ENCODE data around the gene RAB22A.

The RAB22A gene

DNA sequence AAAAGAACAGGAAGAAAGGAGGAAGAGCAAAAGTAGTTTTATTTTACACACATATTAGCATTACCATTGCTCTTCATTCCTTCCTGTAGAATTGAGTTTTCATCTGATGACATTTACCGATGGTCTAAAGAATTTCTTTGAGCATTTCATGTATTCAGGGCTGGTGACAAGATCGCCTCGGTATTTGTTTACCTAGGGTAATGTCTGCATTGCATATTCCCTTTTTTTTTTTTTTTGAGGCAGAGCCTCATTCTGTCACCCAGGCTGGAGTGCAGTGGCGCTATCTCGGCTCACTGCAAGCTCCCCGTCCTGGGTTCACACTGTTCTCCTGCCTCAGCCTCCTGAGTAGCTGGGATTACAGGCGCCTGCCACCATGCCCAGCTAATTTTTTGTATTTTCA is 19.3 kb downstream of the RAB22A start:
- Histone ChIP-seq H3K4me3 (ENCODE audit: low read length) (no peak overlapping the region), H4K20me1 (ENCODE audit: insufficient read depth, low read length) (peaks cover 17% of the 10 kb centered on the region; the same call in 1 of the 2 replicates), H3K27me3 (ENCODE audit: low read depth, low read length) (no peaks in the 10 kb centered on the region), H2AFZ (ENCODE audit: low read depth, low read length) (no peak overlapping the region), H3K4me1 (ENCODE audit: low read length) (no peaks in the 10 kb centered on the region), H3K9ac (ENCODE audit: low read length) (no peak overlapping the region), H3K4me2 (ENCODE audit: low read length) (no peak overlapping the region), H3K36me3 (replicated peaks; ENCODE audit: low read depth, low read length) (peaks cover 7% of the 10 kb centered on the region), H3K9me3 (ENCODE audit: insufficient read depth, low read length) (no peaks in the 10 kb centered on the region), H3K79me2 (ENCODE audit: low read length) (peaks cover 44% of the 10 kb centered on the region), H3K27ac (ENCODE audit: low read length) (no peak overlapping the region)
- no peak for TF ChIP-seq EZH2phosphoT487 (IDR thresholded peaks at IDR 0.05; ENCODE audit: low read depth)
- TF ChIP-seq, protein P1, sequence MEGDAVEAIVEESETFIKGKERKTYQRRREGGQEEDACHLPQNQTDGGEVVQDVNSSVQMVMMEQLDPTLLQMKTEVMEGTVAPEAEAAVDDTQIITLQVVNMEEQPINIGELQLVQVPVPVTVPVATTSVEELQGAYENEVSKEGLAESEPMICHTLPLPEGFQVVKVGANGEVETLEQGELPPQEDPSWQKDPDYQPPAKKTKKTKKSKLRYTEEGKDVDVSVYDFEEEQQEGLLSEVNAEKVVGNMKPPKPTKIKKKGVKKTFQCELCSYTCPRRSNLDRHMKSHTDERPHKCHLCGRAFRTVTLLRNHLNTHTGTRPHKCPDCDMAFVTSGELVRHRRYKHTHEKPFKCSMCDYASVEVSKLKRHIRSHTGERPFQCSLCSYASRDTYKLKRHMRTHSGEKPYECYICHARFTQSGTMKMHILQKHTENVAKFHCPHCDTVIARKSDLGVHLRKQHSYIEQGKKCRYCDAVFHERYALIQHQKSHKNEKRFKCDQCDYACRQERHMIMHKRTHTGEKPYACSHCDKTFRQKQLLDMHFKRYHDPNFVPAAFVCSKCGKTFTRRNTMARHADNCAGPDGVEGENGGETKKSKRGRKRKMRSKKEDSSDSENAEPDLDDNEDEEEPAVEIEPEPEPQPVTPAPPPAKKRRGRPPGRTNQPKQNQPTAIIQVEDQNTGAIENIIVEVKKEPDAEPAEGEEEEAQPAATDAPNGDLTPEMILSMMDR (IDR thresholded peaks at IDR 0.05; ENCODE audit: low read depth, low read length), result no peak

DNA sequence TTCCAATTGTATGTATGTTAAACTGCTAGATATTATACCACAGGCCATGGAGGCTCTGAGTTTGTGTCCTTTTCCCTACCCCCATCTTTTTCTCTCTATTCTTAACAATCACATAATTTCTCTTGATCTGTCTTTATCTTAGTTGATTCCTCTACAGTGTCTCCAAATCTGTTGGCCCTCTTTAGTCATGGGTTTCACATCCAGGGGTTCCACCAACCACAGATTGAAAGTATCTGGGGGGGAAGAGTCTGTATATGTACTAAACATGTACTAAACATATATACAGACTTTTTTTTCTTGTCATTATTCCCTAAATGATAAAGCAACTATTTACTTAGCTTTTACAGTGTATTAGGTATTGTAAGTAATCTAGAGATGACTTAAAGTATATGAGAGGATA is 20.2 kb downstream of the RAB22A start:
- H3K9me3 ChIP-seq (ENCODE audit: insufficient read depth, low read length), result no peaks in the 10 kb centered on the region
- no peak overlapping the region for H3K4me2 ChIP-seq (ENCODE audit: low read length)
- H3K4me3 ChIP-seq (ENCODE audit: low read length), result no peak overlapping the region
- no peaks in the 10 kb centered on the region for H3K4me1 ChIP-seq (ENCODE audit: low read length)
- peaks cover 38% of the 10 kb centered on the region for H3K79me2 ChIP-seq (ENCODE audit: low read length)
- H4K20me1 ChIP-seq (ENCODE audit: insufficient read depth, low read length), result peaks cover 17% of the 10 kb centered on the region; the same call in 1 of the 2 replicates
- no peaks in the 10 kb centered on the region for H3K27me3 ChIP-seq (ENCODE audit: low read depth, low read length)
- peaks cover 7% of the 10 kb centered on the region for H3K36me3 ChIP-seq (replicated peaks; ENCODE audit: low read depth, low read length)
- H2AFZ ChIP-seq (ENCODE audit: low read depth, low read length), result no peak overlapping the region
- H3K9ac ChIP-seq (ENCODE audit: low read length), result no peak overlapping the region
- H3K27ac ChIP-seq (ENCODE audit: low read length), result no peak overlapping the region
- TF ChIP-seq, protein P1 (IDR thresholded peaks at IDR 0.05; ENCODE audit: low read depth, low read length), result no peak
- TF ChIP-seq EZH2phosphoT487 (IDR thresholded peaks at IDR 0.05; ENCODE audit: low read depth), result no peak

DNA sequence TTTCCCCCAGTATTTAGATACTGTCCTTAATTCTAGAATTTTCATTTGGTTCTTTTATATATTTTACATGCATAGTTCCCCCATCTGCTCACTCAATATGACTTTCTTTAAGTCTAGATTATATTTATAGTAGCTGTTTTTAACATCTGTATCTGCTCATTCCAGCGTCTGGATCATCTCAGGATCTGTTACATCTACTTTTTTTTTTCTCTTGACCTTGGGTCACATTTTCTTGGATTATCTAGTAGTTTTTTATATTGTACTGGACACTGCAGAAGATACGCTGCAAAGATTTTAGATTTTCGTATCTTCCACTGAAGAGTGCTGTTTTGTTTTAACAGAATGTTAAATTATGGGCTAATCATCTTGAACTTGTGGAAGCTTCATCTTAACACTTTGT is 20.7 kb downstream of the RAB22A start:
- Histone ChIP-seq H3K79me2 (ENCODE audit: low read length) (peaks cover 38% of the 10 kb centered on the region), H3K27me3 (ENCODE audit: low read depth, low read length) (no peaks in the 10 kb centered on the region), H3K9ac (ENCODE audit: low read length) (no peak overlapping the region), H3K4me2 (ENCODE audit: low read length) (no peak overlapping the region), H3K4me3 (ENCODE audit: low read length) (no peak overlapping the region), H2AFZ (ENCODE audit: low read depth, low read length) (no peak overlapping the region), H3K27ac (ENCODE audit: low read length) (no peak overlapping the region), H3K4me1 (ENCODE audit: low read length) (no peaks in the 10 kb centered on the region), H3K9me3 (ENCODE audit: insufficient read depth, low read length) (no peaks in the 10 kb centered on the region), H3K36me3 (replicated peaks; ENCODE audit: low read depth, low read length) (peaks cover 7% of the 10 kb centered on the region), H4K20me1 (ENCODE audit: insufficient read depth, low read length) (peaks cover 17% of the 10 kb centered on the region; the same call in 1 of the 2 replicates)
- TF ChIP-seq, protein P1 (IDR thresholded peaks at IDR 0.05; ENCODE audit: low read depth, low read length), result no peak
- TF ChIP-seq EZH2phosphoT487 (IDR thresholded peaks at IDR 0.05; ENCODE audit: low read depth), result no peak

DNA sequence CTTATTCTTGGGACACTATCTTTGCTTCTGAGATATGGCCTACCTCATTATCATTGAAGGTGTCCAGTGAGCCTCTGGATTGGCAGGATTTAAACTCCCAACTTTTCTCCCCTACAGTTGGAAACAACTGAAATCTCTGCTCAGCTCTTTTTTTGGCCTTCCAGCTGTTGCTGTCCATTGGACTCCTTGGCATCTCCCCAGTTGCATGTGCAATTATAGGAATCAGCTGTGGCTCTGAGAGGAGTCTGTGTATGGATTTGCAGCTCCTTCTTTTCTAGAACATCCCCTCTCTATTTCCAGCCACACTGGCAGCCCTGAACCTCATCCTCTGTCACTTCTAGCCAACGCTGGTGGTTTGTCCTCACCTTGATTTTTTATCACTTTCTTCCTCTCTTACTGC is 21.2 kb downstream of the RAB22A start:
- H3K27ac ChIP-seq (ENCODE audit: low read length), result no peak overlapping the region

More for the DNA sequence above, 21.2 kb downstream of the RAB22A start:
- H3K9ac ChIP-seq (ENCODE audit: low read length), result no peak overlapping the region
- no peak overlapping the region for H3K4me2 ChIP-seq (ENCODE audit: low read length)
- H4K20me1 ChIP-seq (ENCODE audit: insufficient read depth, low read length), result peaks cover 17% of the 10 kb centered on the region; the same call in 1 of the 2 replicates
- peaks cover 34% of the 10 kb centered on the region for H3K79me2 ChIP-seq (ENCODE audit: low read length)
- H2AFZ ChIP-seq (ENCODE audit: low read depth, low read length), result no peak overlapping the region
- H3K4me3 ChIP-seq (ENCODE audit: low read length), result no peak overlapping the region
- no peaks in the 10 kb centered on the region for H3K9me3 ChIP-seq (ENCODE audit: insufficient read depth, low read length)
- no peaks in the 10 kb centered on the region for H3K4me1 ChIP-seq (ENCODE audit: low read length)
- H3K36me3 ChIP-seq (replicated peaks; ENCODE audit: low read depth, low read length), result peaks cover 7% of the 10 kb centered on the region
- H3K27me3 ChIP-seq (ENCODE audit: low read depth, low read length), result no peaks in the 10 kb centered on the region
- TF ChIP-seq, protein P1 (IDR thresholded peaks at IDR 0.05; ENCODE audit: low read depth, low read length), result no peak
- TF ChIP-seq EZH2phosphoT487 (IDR thresholded peaks at IDR 0.05; ENCODE audit: low read depth), result no peak
